Mucosa of gallbladder (tissue), 1 donor: Measurements from ENCODE around the gene ETV6. TPM values are rescaled to one million over a fixed set of nuclear protein-coding genes. Genes with fewer than 3 reads are reported as not detected.
A peak's percentile ranks its signal among the peaks of the same experiment; 100 is the strongest.

Experiments
- DNase-seq: peaks from one replicate; pipeline ENCODE4 v3.0.0-alpha.2; 2020; ENCODE audit warnings: low spot score
- total RNA-seq: library from RNA; stranded (reverse); gene quantifications from one replicate; pipeline ENCODE4 v1.2.1, GENCODE V29; 2021
- donor health status: DM: no; HTN: no; CAD: no.

The ETV6 gene
- total RNA-seq, 1 donor from 2014 or later = 54.5 TPM

- DNase-seq = no peak
These were observed 4.1 kb upstream of the ETV6 start for GRCh38 chr12:11645391-11645790.

GRCh38 chr12:11648514-11649412, 711 bp upstream of the ETV6 start:
- DNase-seq = peak; percentile 76

- peak; percentile 16 for DNase-seq
These were observed 1.1 kb downstream of the ETV6 start for GRCh38 chr12:11650286-11651281.

GRCh38 chr12:11651381-11651780, 1.9 kb downstream of the ETV6 start:
- DNase-seq = no peak

- DNase-seq = no peak
These were observed 2.3 kb downstream of the ETV6 start for GRCh38 chr12:11651785-11652184.

GRCh38 chr12:11652351-11653040, 3.0 kb downstream of the ETV6 start:
- DNase-seq = peak; percentile 37

GRCh38 chr12:11653215-11653753, 3.8 kb downstream of the ETV6 start:
- DNase-seq = no peak

- no peak for DNase-seq
These were observed 4.9 kb downstream of the ETV6 start for GRCh38 chr12:11654338-11654737.

GRCh38 chr12:11654802-11655201, 5.3 kb downstream of the ETV6 start:
- DNase-seq = no peak

- no peak for DNase-seq
These were observed 6.4 kb downstream of the ETV6 start for GRCh38 chr12:11655842-11656241.

GRCh38 chr12:11656550-11656949, 7.1 kb downstream of the ETV6 start:
- no peak for DNase-seq

- DNase-seq = no peak
These were observed 8.0 kb downstream of the ETV6 start for GRCh38 chr12:11657511-11657910.

GRCh38 chr12:11658791-11659190, 9.3 kb downstream of the ETV6 start:
- DNase-seq = no peak

- no peak for DNase-seq
These were observed 11.2 kb downstream of the ETV6 start for GRCh38 chr12:11660624-11661023.

- peak; percentile 21 for DNase-seq
These were observed 12.1 kb downstream of the ETV6 start for GRCh38 chr12:11661491-11662089.

- DNase-seq = no peak
These were observed 12.9 kb downstream of the ETV6 start for GRCh38 chr12:11662369-11662768.

- no peak for DNase-seq
These were observed 13.7 kb downstream of the ETV6 start for GRCh38 chr12:11663130-11663529.

- no peak for DNase-seq
These were observed 14.6 kb downstream of the ETV6 start for GRCh38 chr12:11664101-11664500.

- no peak for DNase-seq
These were observed 16.9 kb downstream of the ETV6 start for GRCh38 chr12:11666131-11667050.

- DNase-seq = no peak
These were observed 17.7 kb downstream of the ETV6 start for GRCh38 chr12:11667171-11667570.
